GM18861 (cell line): ENCODE data around the gene VPREB1.
"Not testable (repeated sequence)": the region's sequence is repeated elsewhere in the genome, so short reads cannot be mapped to it uniquely, and the experiment has no call there.

Experiments used
- ATAC-seq: cut with Tn5 transposase; IDR thresholded peaks from one replicate; pipeline ENCODE4 v1.9.1; 2021; ENCODE audit not compliant: unreplicated experiment

The VPREB1 gene

GRCh38 chr22:22244316-22245250, at the start of gene VPREB1:
TSS of gene VPREB1 (plus strand) at chr22:22244786. CDS start at chr22:22244814, 28 bp downstream.
- no peak for ATAC-seq

GRCh38 chr22:22194931-22195264, 49.7 kb upstream of the VPREB1 start:
- ATAC-seq, result no peak

GRCh38 chr22:22195265-22196017, 49.1 kb upstream of the VPREB1 start:
- no peak for ATAC-seq

GRCh38 chr22:22196018-22196533, 48.5 kb upstream of the VPREB1 start:
- ATAC-seq, result no peak

- ATAC-seq, result no peak
Measured at GRCh38 chr22:22196833-22197477, 47.6 kb upstream of the VPREB1 start.

- ATAC-seq, result no peak
Measured at GRCh38 chr22:22197993-22198402, 46.6 kb upstream of the VPREB1 start.

GRCh38 chr22:22198751-22199150, 45.8 kb upstream of the VPREB1 start:
- ATAC-seq, result no peak

- no peak for ATAC-seq
Measured at GRCh38 chr22:22199634-22200033, 45.0 kb upstream of the VPREB1 start.

GRCh38 chr22:22200569-22201184, 43.9 kb upstream of the VPREB1 start:
- no peak for ATAC-seq

GRCh38 chr22:22201185-22201929, 43.2 kb upstream of the VPREB1 start:
- ATAC-seq, result no peak

GRCh38 chr22:22201930-22202343, 42.6 kb upstream of the VPREB1 start:
- no peak for ATAC-seq

GRCh38 chr22:22203048-22203971, 41.3 kb upstream of the VPREB1 start:
- ATAC-seq, result no peak

- peak; percentile 85 for ATAC-seq
Measured at GRCh38 chr22:22207845-22208564, 36.6 kb upstream of the VPREB1 start.

GRCh38 chr22:22208652-22209051, 35.9 kb upstream of the VPREB1 start:
- no peak for ATAC-seq

GRCh38 chr22:22209080-22209640, 35.4 kb upstream of the VPREB1 start:
- ATAC-seq, result not testable (repeated sequence)

GRCh38 chr22:22210375-22210774, 34.2 kb upstream of the VPREB1 start:
- ATAC-seq, result no peak

GRCh38 chr22:22210889-22211833, 33.4 kb upstream of the VPREB1 start:
- ATAC-seq, result no peak
